ENCODE results near the gene TTLL6.

- TF ChIP-seq CTCF (IDR thresholded peaks at IDR 0.05) = no peak
- TF ChIP-seq POLR2A (IDR thresholded peaks at IDR 0.05) = no peak
Observed at GRCh38 chr17:48841395-48841831, 24.4 kb upstream of the TTLL6 start.
